Measurements from ENCODE around the gene EYS.
A peak's percentile ranks its signal among the peaks of the same experiment; 100 is the strongest.

EYS gene

DNA sequence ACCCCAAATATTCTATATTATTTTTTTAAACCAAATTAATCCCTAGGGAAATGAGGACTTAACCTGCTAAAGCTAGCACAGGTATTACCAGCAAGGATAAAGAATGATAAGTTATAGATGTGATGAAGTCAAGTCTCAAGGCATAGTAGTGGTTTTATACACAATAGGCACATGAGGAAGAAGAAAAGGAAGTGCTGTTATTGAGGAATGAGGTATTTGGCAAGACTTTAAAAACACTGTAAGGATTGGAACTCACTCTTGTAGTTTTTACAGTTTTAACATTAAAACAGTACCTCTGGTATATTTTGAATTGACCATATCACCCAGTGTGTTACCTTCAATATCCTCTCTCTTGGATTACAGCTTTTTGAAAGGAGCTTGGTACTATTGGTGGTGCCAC lies 2016.8 kb downstream of the EYS start:
- TF ChIP-seq, protein P1, sequence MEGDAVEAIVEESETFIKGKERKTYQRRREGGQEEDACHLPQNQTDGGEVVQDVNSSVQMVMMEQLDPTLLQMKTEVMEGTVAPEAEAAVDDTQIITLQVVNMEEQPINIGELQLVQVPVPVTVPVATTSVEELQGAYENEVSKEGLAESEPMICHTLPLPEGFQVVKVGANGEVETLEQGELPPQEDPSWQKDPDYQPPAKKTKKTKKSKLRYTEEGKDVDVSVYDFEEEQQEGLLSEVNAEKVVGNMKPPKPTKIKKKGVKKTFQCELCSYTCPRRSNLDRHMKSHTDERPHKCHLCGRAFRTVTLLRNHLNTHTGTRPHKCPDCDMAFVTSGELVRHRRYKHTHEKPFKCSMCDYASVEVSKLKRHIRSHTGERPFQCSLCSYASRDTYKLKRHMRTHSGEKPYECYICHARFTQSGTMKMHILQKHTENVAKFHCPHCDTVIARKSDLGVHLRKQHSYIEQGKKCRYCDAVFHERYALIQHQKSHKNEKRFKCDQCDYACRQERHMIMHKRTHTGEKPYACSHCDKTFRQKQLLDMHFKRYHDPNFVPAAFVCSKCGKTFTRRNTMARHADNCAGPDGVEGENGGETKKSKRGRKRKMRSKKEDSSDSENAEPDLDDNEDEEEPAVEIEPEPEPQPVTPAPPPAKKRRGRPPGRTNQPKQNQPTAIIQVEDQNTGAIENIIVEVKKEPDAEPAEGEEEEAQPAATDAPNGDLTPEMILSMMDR (conservative IDR thresholded peaks at IDR 0.05): no peak
- no peak for TF ChIP-seq ZFX (IDR thresholded peaks at IDR 0.05)
- no peak overlapping the region for H3K27ac ChIP-seq

DNA sequence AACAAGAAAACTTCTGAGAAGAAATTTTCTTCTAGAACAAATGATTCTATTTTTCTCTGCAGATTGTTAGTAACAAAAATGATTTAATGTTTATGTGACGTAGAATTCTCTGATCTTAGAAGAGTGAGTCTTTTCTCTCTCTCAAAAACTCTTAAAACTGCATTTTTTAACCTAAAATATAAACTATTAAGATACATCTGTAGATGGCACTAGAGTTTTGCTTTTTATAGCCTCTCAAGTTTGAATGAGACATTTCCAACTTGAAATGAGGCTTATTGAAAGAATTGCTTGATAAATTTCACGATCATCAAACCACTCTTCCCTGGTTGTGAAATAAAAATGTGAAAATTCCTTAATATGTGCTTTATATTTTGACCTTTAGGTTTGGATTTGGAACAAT lies 2017.6 kb downstream of the EYS start:
- TF ChIP-seq, protein P1 (conservative IDR thresholded peaks at IDR 0.05): 0 out of 2 replicates have a peak, but pooled peaks have one; percentile 3
- TF ChIP-seq ZFX (IDR thresholded peaks at IDR 0.05): no peak
- H3K27ac ChIP-seq: no peak overlapping the region

- TF ChIP-seq ZFX (IDR thresholded peaks at IDR 0.05): no peak
- TF ChIP-seq, protein P1 (conservative IDR thresholded peaks at IDR 0.05): no peak
- no peak overlapping the region for H3K27ac ChIP-seq
Measured at GRCh38 chr6:63685446-63686379, 2021.3 kb downstream of the EYS start.

GRCh38 chr6:63683071-63683603 lies 2023.9 kb downstream of the EYS start:
- TF ChIP-seq ZFX (IDR thresholded peaks at IDR 0.05): no peak
- TF ChIP-seq, protein P1 (conservative IDR thresholded peaks at IDR 0.05): no peak
- H3K27ac ChIP-seq: no peak overlapping the region

DNA sequence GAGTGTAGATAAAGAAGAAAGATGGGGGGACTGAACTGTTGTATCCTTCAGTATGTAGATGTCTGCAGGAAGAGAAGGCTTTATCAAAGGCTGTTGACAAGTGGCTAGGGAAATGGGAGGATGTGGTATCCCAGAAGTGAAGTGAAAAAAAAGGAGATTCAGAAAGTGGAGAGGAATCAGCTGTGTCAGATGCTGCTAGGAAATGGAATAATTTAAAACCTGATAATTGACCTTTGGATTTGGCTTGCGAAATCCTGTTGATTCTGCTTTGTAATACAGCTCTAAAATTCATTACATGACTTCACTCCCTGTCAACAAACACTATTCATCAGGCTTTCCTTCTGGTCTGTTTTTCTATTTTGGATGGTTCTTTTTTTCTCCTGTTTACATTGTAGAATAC lies 2029.7 kb downstream of the EYS start:
- TF ChIP-seq, protein P1 (conservative IDR thresholded peaks at IDR 0.05): no peak
- TF ChIP-seq ZFX (IDR thresholded peaks at IDR 0.05): no peak

GRCh38 chr6:63676412-63677114 lies 2030.5 kb downstream of the EYS start:
- no peak for TF ChIP-seq ZFX (IDR thresholded peaks at IDR 0.05)
- H3K27ac ChIP-seq: no peak overlapping the region

More for the DNA sequence above, 2029.7 kb downstream of the EYS start:
- no peak overlapping the region for H3K27ac ChIP-seq

GRCh38 chr6:63675138-63675537 lies 2031.9 kb downstream of the EYS start:
- H3K27ac ChIP-seq: no peak overlapping the region
- TF ChIP-seq, protein P1 (conservative IDR thresholded peaks at IDR 0.05): no peak
- TF ChIP-seq ZFX (IDR thresholded peaks at IDR 0.05): no peak

Data from C4-2B (cell line).